Suprapubic skin (tissue), 3 donors: ENCODE results near the gene OS9.

Source experiments
- EP300 ChIP-seq: sonication (generic); formaldehyde crosslinking; IDR thresholded peaks from one replicate; pipeline ENCODE4 v1.6.1; 2017; ENCODE audit warnings: antibody characterized with exemption
- POLR2A ChIP-seq, 2 donors: fragments of 450-650 bp; IDR thresholded peaks; one replicate each; pipeline ENCODE4 v1.6.1; 2017; ENCODE audit warnings: antibody characterized with exemption in 2 of 2, mild to moderate bottlenecking in 2 of 2, moderate library complexity in 2 of 2
- TF ChIP-seq, protein P1 (sequence below), 2 donors: fragments of 200-600 bp in 1 of 2; fragments of 450-650 bp in 1 of 2; sonication (generic) in 1 of 2; IDR thresholded peaks; one replicate each; pipeline ENCODE4 v1.5.1; 2016 to 2019; ENCODE audit warnings: antibody characterized with exemption in 2 of 2, mild to moderate bottlenecking in 1 of 2, moderate library complexity in 1 of 2

DNA sequence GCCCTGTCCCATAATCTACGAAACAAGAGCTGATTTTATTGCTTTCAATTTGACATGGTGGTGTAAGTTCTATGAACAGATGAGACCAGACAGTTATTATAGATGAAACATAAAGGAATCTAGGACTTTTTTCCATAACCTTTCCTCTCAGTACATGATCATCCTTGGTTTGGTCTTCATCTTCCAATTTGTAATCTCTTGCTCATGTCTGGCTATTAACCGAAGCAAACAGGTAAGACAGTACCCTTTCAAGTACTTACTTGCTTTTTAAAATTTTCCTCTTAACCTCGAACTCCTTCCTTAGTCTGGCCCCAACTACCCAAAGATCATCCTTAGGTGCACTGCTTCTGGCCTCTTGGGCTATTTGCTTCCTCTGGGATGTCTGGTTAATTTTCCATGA lies 52.1 kb downstream of the OS9 start:
- TF ChIP-seq, protein P1, sequence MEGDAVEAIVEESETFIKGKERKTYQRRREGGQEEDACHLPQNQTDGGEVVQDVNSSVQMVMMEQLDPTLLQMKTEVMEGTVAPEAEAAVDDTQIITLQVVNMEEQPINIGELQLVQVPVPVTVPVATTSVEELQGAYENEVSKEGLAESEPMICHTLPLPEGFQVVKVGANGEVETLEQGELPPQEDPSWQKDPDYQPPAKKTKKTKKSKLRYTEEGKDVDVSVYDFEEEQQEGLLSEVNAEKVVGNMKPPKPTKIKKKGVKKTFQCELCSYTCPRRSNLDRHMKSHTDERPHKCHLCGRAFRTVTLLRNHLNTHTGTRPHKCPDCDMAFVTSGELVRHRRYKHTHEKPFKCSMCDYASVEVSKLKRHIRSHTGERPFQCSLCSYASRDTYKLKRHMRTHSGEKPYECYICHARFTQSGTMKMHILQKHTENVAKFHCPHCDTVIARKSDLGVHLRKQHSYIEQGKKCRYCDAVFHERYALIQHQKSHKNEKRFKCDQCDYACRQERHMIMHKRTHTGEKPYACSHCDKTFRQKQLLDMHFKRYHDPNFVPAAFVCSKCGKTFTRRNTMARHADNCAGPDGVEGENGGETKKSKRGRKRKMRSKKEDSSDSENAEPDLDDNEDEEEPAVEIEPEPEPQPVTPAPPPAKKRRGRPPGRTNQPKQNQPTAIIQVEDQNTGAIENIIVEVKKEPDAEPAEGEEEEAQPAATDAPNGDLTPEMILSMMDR (IDR thresholded peaks at IDR 0.05), result no peak
- no peak for TF ChIP-seq POLR2A (IDR thresholded peaks at IDR 0.05)
- TF ChIP-seq EP300, result no peak
